ENCODE data around the gene SKAP2.

The SKAP2 gene

GRCh38 chr7:26857506-26858240 is 6.7 kb downstream of the SKAP2 start:
- DNase-seq (ENCODE audit: extremely low read depth, insufficient read length): peak; percentile 9
- H3K4me3 ChIP-seq (replicated peaks; ENCODE audit: low read depth, low read length): no peak overlapping the region
- no peaks in the 10 kb centered on the region for H3K36me3 ChIP-seq (ENCODE audit: control insufficient read depth, insufficient read depth, low read length)
- H3K27me3 ChIP-seq (replicated peaks; ENCODE audit: control insufficient read depth, insufficient read depth, low read length): no peaks in the 10 kb centered on the region
- no peak for TF ChIP-seq CTCF (IDR thresholded peaks at IDR 0.05; ENCODE audit: insufficient read depth, low read length, poor library complexity, severe bottlenecking)

GRCh38 chr7:26857170-26857505 is 7.3 kb downstream of the SKAP2 start:
- no peak overlapping the region for H3K4me3 ChIP-seq (replicated peaks; ENCODE audit: low read depth, low read length)
- no peak for TF ChIP-seq CTCF (IDR thresholded peaks at IDR 0.05; ENCODE audit: insufficient read depth, low read length, poor library complexity, severe bottlenecking)
- H3K36me3 ChIP-seq (ENCODE audit: control insufficient read depth, insufficient read depth, low read length): no peaks in the 10 kb centered on the region
- no peak for DNase-seq (ENCODE audit: extremely low read depth, insufficient read length)
- no peaks in the 10 kb centered on the region for H3K27me3 ChIP-seq (replicated peaks; ENCODE audit: control insufficient read depth, insufficient read depth, low read length)

GRCh38 chr7:26856176-26856985 is 8.0 kb downstream of the SKAP2 start:
- TF ChIP-seq CTCF (IDR thresholded peaks at IDR 0.05; ENCODE audit: insufficient read depth, low read length, poor library complexity, severe bottlenecking): no peak
- Histone ChIP-seq H3K36me3 (ENCODE audit: control insufficient read depth, insufficient read depth, low read length) (no peaks in the 10 kb centered on the region), H3K4me3 (replicated peaks; ENCODE audit: low read depth, low read length) (no peak overlapping the region), H3K27me3 (replicated peaks; ENCODE audit: control insufficient read depth, insufficient read depth, low read length) (no peaks in the 10 kb centered on the region)
- DNase-seq (ENCODE audit: extremely low read depth, insufficient read length): no peak

- H3K27me3 ChIP-seq (replicated peaks; ENCODE audit: control insufficient read depth, insufficient read depth, low read length): no peaks in the 10 kb centered on the region
- H3K4me3 ChIP-seq (replicated peaks; ENCODE audit: low read depth, low read length): no peak overlapping the region
- no peak for TF ChIP-seq CTCF (IDR thresholded peaks at IDR 0.05; ENCODE audit: insufficient read depth, low read length, poor library complexity, severe bottlenecking)
- no peaks in the 10 kb centered on the region for H3K36me3 ChIP-seq (ENCODE audit: control insufficient read depth, insufficient read depth, low read length)
- no peak for DNase-seq (ENCODE audit: extremely low read depth, insufficient read length)
These were observed 9.2 kb downstream of the SKAP2 start for GRCh38 chr7:26854876-26855855.

- DNase-seq (ENCODE audit: extremely low read depth, insufficient read length): no peak
- Histone ChIP-seq H3K36me3 (ENCODE audit: control insufficient read depth, insufficient read depth, low read length) (no peaks in the 10 kb centered on the region), H3K27me3 (replicated peaks; ENCODE audit: control insufficient read depth, insufficient read depth, low read length) (no peaks in the 10 kb centered on the region), H3K4me3 (replicated peaks; ENCODE audit: low read depth, low read length) (no peak overlapping the region)
- peak; percentile 37 for TF ChIP-seq CTCF (IDR thresholded peaks at IDR 0.05; ENCODE audit: insufficient read depth, low read length, poor library complexity, severe bottlenecking)
These were observed 10.5 kb downstream of the SKAP2 start for GRCh38 chr7:26853788-26854393.
